Measurements from ENCODE around the gene ARIH2.
A peak's percentile ranks its signal among the peaks of the same experiment; 100 is the strongest.

ARIH2 gene

GRCh38 chr3:48929358-48930035 is 10.9 kb downstream of the ARIH2 start:
- DNase-seq (ENCODE audit: low spot score) = no peak

- no peak for DNase-seq (ENCODE audit: low spot score)
Observed at GRCh38 chr3:48930590-48930989, 11.9 kb downstream of the ARIH2 start.

- DNase-seq (ENCODE audit: low spot score) = no peak
Observed at GRCh38 chr3:48931944-48932580, 13.4 kb downstream of the ARIH2 start.

- DNase-seq (ENCODE audit: low spot score) = no peak
Observed at GRCh38 chr3:48934333-48934991, 15.8 kb downstream of the ARIH2 start.

GRCh38 chr3:48935530-48935929 is 16.9 kb downstream of the ARIH2 start:
- no peak for DNase-seq (ENCODE audit: low spot score)

- no peak for DNase-seq (ENCODE audit: low spot score)
Observed at GRCh38 chr3:48938156-48938555, 19.5 kb downstream of the ARIH2 start.

- no peak for DNase-seq (ENCODE audit: low spot score)
Observed at GRCh38 chr3:48938689-48939088, 20.0 kb downstream of the ARIH2 start.

GRCh38 chr3:48945432-48945831 is 26.8 kb downstream of the ARIH2 start:
- no peak for DNase-seq (ENCODE audit: low spot score)

- DNase-seq (ENCODE audit: low spot score) = no peak
Observed at GRCh38 chr3:48945891-48946549, 27.4 kb downstream of the ARIH2 start.

- DNase-seq (ENCODE audit: low spot score) = peak; percentile 20
Observed at GRCh38 chr3:48949376-48949717, 30.7 kb downstream of the ARIH2 start.

- no peak for DNase-seq (ENCODE audit: low spot score)
Observed at GRCh38 chr3:48950051-48950450, 31.4 kb downstream of the ARIH2 start.

GRCh38 chr3:48951764-48952163 is 33.1 kb downstream of the ARIH2 start:
- no peak for DNase-seq (ENCODE audit: low spot score)

GRCh38 chr3:48952510-48953118 is 34.0 kb downstream of the ARIH2 start:
- DNase-seq (ENCODE audit: low spot score) = peak; percentile 31

- no peak for DNase-seq (ENCODE audit: low spot score)
Observed at GRCh38 chr3:48957006-48957705, 38.5 kb downstream of the ARIH2 start.

GRCh38 chr3:48960841-48961413 is 42.3 kb downstream of the ARIH2 start:
- DNase-seq (ENCODE audit: low spot score) = no peak

- DNase-seq (ENCODE audit: low spot score) = no peak
Observed at GRCh38 chr3:48962340-48962739, 43.7 kb downstream of the ARIH2 start.

GRCh38 chr3:48962939-48963338 is 44.3 kb downstream of the ARIH2 start:
- DNase-seq (ENCODE audit: low spot score) = no peak

- no peak for DNase-seq (ENCODE audit: low spot score)
Observed at GRCh38 chr3:48963591-48963990, 44.9 kb downstream of the ARIH2 start.

- no peak for DNase-seq (ENCODE audit: low spot score)
Observed at GRCh38 chr3:48966367-48966766, 47.7 kb downstream of the ARIH2 start.

GRCh38 chr3:48966876-48967361 is 48.3 kb downstream of the ARIH2 start:
- no peak for DNase-seq (ENCODE audit: low spot score)

GRCh38 chr3:48970586-48970985 is 51.9 kb downstream of the ARIH2 start:
- no peak for DNase-seq (ENCODE audit: low spot score)

All from kidney tubule cell (primary cell).